ENCODE results near the gene MRGPRD. TPM values are rescaled to one million over a fixed set of nuclear protein-coding genes. Genes with fewer than 3 reads are reported as not detected.

The MRGPRD gene
- total and polyA plus RNA-seq, 2 donors (not counting 1 experiment from before 2014, with no cell fraction given), result not detected

DNA sequence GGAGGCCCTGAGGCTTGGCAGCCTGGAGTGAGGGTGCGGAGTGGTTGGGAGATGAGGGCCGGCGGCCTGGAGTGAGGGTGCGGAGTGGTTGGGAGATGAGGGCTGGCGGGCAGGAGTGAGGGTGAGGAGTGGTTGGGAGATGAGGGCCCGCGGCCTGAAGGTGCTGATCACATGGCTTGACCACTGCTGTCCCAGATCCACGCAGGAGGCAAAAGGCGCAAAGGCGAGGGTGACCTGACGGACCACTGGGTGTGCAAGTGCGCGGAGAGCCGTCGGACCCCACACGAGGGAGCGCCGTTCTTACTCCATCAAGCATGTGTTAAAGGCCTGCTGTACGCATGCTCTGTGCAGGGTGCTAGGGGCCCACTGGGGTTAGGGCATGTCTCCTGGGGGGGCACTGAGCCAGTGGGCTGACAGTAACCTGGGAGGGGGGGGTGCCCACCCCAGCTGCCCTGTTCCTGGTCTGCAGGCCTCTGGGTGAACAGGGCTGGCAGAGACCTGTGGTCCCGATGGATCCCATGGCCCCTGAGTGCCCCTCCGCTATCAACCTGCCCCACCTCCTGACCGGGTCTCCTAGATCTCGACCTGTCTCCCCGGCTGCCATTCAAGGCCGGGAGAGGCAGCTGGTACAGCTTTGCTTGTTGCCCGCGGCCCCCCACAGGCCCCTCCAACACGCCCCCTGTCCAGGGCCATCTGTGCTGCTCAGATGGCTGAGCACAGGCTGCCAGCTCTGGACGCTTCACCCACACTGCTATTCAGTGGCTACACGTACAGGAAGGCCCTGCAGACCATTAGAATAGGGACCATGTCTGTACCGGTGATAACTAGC lies 21.1 kb downstream of the MRGPRD start:
- H3K27me3 Mint-ChIP-seq, result peaks cover 3% of the 10 kb centered on the region
- ChIA-PET CTCF (no interaction called here), POLR2A (no interaction called here)
- Histone ChIP-seq H3K27me3 (replicated peaks in 1 of 4; ENCODE audit: control extremely low read depth in 1 of 4, control insufficient read depth in 3 of 4, insufficient read depth in 4 of 4, low read length in 3 of 4) (peaks cover 0 to 8% (median 0%) of the 10 kb centered on the region in 4 experiments), H2AFZ (ENCODE audit: insufficient read depth, low read depth, low read length, poor library complexity, severe bottlenecking) (no peak overlapping the region), H3K4me3 (ENCODE audit: control extremely low read depth in 1 of 5, extremely low read depth in 1 of 5, insufficient read depth in 1 of 5, low read depth in 2 of 5, low read length in 4 of 5) (no peak overlapping the region), H4K20me1 (ENCODE audit: control insufficient read depth, insufficient read depth, low read length, poor library complexity, severe bottlenecking) (no peaks in the 10 kb centered on the region), H3K27ac (ENCODE audit: low read length in 2 of 2) (no peak overlapping the region), H3K36me3 (replicated peaks in 1 of 2; ENCODE audit: control extremely low read depth in 1 of 2, control insufficient read depth in 1 of 2, extremely low read depth in 1 of 2, insufficient read depth in 2 of 2, low read length in 1 of 2) (no peaks in the 10 kb centered on the region), H3K9me3 (ENCODE audit: control extremely low read depth in 1 of 3, control insufficient read depth in 2 of 3, insufficient read depth in 1 of 3, low read length in 2 of 3) (peaks cover 0 to 20% (median 0%) of the 10 kb centered on the region in 3 donors), H3K9ac (ENCODE audit: low read length) (no peak overlapping the region), H3K4me1 (ENCODE audit: control insufficient read depth in 2 of 2, insufficient read depth in 2 of 2, low read length in 2 of 2) (peaks cover 4 to 21% of the 10 kb centered on the region in 2 donors), H3K79me2 (ENCODE audit: control insufficient read depth, insufficient read depth, low read length) (no peaks in the 10 kb centered on the region), H3K4me2 (replicated peaks; ENCODE audit: low read depth, low read length, poor library complexity, severe bottlenecking) (no peak overlapping the region)
- H3K27ac Mint-ChIP-seq, result no peak overlapping the region
- intact Hi-C loops (cut with micrococcal nuclease), result no loop called here
- peaks cover 16% of the 10 kb centered on the region for H3K4me1 Mint-ChIP-seq
- DNase-seq (no peak), ATAC-seq (ENCODE audit: low read depth) (no peak)
- no peak overlapping the region for H3K4me3 Mint-ChIP-seq
- WGBS (ENCODE audit: insufficient coverage), result 93% methylated on average over 31 of the region's 31 CpGs
- TF ChIP-seq EZH2 (IDR thresholded peaks at IDR 0.05; ENCODE audit: borderline replicate concordance, insufficient read depth, low read depth, low read length, poor library complexity, severe bottlenecking) (no peak), CTCF (IDR thresholded peaks at IDR 0.05) (no peak)
- no peaks in the 10 kb centered on the region for H3K9me3 Mint-ChIP-seq (ENCODE audit: insufficient read depth)

- H3K4me1 Mint-ChIP-seq, result peaks cover 16% of the 10 kb centered on the region
- H3K4me3 Mint-ChIP-seq, result no peak overlapping the region
- Histone ChIP-seq H3K9me3 (ENCODE audit: control extremely low read depth in 1 of 3, control insufficient read depth in 2 of 3, insufficient read depth in 1 of 3, low read length in 2 of 3) (peaks cover 0 to 13% (median 0%) of the 10 kb centered on the region in 3 donors), H3K36me3 (replicated peaks in 1 of 2; ENCODE audit: control extremely low read depth in 1 of 2, control insufficient read depth in 1 of 2, extremely low read depth in 1 of 2, insufficient read depth in 2 of 2, low read length in 1 of 2) (no peaks in the 10 kb centered on the region), H3K79me2 (ENCODE audit: control insufficient read depth, insufficient read depth, low read length) (no peaks in the 10 kb centered on the region), H3K4me3 (ENCODE audit: control extremely low read depth in 1 of 5, extremely low read depth in 1 of 5, insufficient read depth in 1 of 5, low read depth in 2 of 5, low read length in 4 of 5) (no peak overlapping the region), H2AFZ (ENCODE audit: insufficient read depth, low read depth, low read length, poor library complexity, severe bottlenecking) (no peak overlapping the region), H3K4me1 (ENCODE audit: control insufficient read depth in 2 of 2, insufficient read depth in 2 of 2, low read length in 2 of 2) (peaks cover 4 to 21% of the 10 kb centered on the region in 2 donors), H3K27me3 (replicated peaks in 1 of 4; ENCODE audit: control extremely low read depth in 1 of 4, control insufficient read depth in 3 of 4, insufficient read depth in 4 of 4, low read length in 3 of 4) (peaks cover 0 to 8% (median 0%) of the 10 kb centered on the region in 4 experiments), H3K9ac (ENCODE audit: low read length) (no peak overlapping the region), H4K20me1 (ENCODE audit: control insufficient read depth, insufficient read depth, low read length, poor library complexity, severe bottlenecking) (no peaks in the 10 kb centered on the region), H3K4me2 (replicated peaks; ENCODE audit: low read depth, low read length, poor library complexity, severe bottlenecking) (no peak overlapping the region), H3K27ac (ENCODE audit: low read length in 2 of 2) (no peak overlapping the region)
- ATAC-seq (ENCODE audit: low read depth), result no peak
- peaks cover 3% of the 10 kb centered on the region for H3K27me3 Mint-ChIP-seq
- H3K9me3 Mint-ChIP-seq (ENCODE audit: insufficient read depth), result no peaks in the 10 kb centered on the region
- H3K27ac Mint-ChIP-seq, result no peak overlapping the region
- 94% methylated on average over 5 of the region's 9 CpGs for WGBS (ENCODE audit: insufficient coverage)
- intact Hi-C loops (cut with micrococcal nuclease), result no loop called here
- CTCF ChIA-PET, result no interaction called here
- no peak for DNase-seq
- POLR2A ChIA-PET, result no interaction called here
- no peak for TF ChIP-seq CTCF (IDR thresholded peaks at IDR 0.05)
- TF ChIP-seq EZH2 (IDR thresholded peaks at IDR 0.05; ENCODE audit: borderline replicate concordance, insufficient read depth, low read depth, low read length, poor library complexity, severe bottlenecking), result no peak
These were observed 22.6 kb downstream of the MRGPRD start for GRCh38 chr11:68958211-68958610.
